Transverse colon (tissue), 4 donors: ENCODE data around the gene WBP11. TPM values are rescaled to one million over a fixed set of nuclear protein-coding genes. Genes with fewer than 3 reads are reported as not detected.

Experiments
- DNase-seq: peaks from one replicate; pipeline ENCODE4 v3.0.0-alpha.2; 2019
- H3K27ac ChIP-seq, 4 donors: fragments of 200-600 bp; sonication (generic); 2 replicates each; pipeline ENCODE4 v1.5.1; 2016 to 2018; ENCODE audit warnings: inconsistent platforms in 4 of 4
- H3K27me3 ChIP-seq: fragments of 200-600 bp; sonication (generic); 2 replicates; pipeline ENCODE4 v1.5.1; 2017; ENCODE audit warnings: inconsistent platforms
- H3K36me3 ChIP-seq, 4 donors: fragments of 200-600 bp; sonication (generic); 2 replicates each; pipeline ENCODE4 v1.5.1; 2017 to 2019; ENCODE audit warnings: inconsistent platforms in 4 of 4
- H3K4me1 ChIP-seq, 4 donors: fragments of 200-600 bp; sonication (generic); 2 replicates each; pipeline ENCODE4 v1.5.1; 2017 to 2020; ENCODE audit warnings: inconsistent platforms in 4 of 4
- H3K4me3 ChIP-seq, 4 donors: fragments of 200-600 bp; sonication (generic); 1 replicate in 1 of 4; 2 replicates in 3 of 4; pipeline versions ENCODE4 v1.5.1 to v1.6.1; 2017 to 2019; ENCODE audit warnings: inconsistent platforms in 4 of 4
- H3K9me3 ChIP-seq, 2 donors: fragments of 200-600 bp; sonication (generic); 2 replicates each; pipeline ENCODE4 v1.5.1; 2017 to 2019; ENCODE audit warnings: inconsistent platforms in 2 of 2
- CTCF ChIP-seq, 5 experiments: fragments of 200-600 bp in 3 of 5; fragments of 450-650 bp in 2 of 5; sonication (generic) in 3 of 5; IDR thresholded peaks; 1 replicate in 2 of 5; 2 replicates in 3 of 5; pipeline ENCODE4 v1.5.1; 2016 to 2017; ENCODE audit warnings: antibody characterized with exemption in 5 of 5, inconsistent platforms in 3 of 5, mild to moderate bottlenecking in 2 of 5, moderate library complexity in 1 of 5
- EP300 ChIP-seq: sonication (generic); formaldehyde crosslinking; IDR thresholded peaks from one replicate; pipeline ENCODE4 v1.6.1; 2017; ENCODE audit warnings: antibody characterized with exemption, low read depth
- POLR2A ChIP-seq: fragments of 450-650 bp; IDR thresholded peaks from one replicate; pipeline ENCODE4 v1.6.1; 2016; ENCODE audit warnings: antibody characterized with exemption, mild to moderate bottlenecking, moderate library complexity
- POLR2AphosphoS5 ChIP-seq, 3 donors: sonication (generic); formaldehyde crosslinking; IDR thresholded peaks; one replicate each; pipeline ENCODE4 v1.6.1; 2016; ENCODE audit warnings: antibody characterized with exemption in 3 of 3
- WGBS, 2 donors: methylation state at CpG; one replicate each; pipeline ENCODE4 v1.1.5; 2018; ENCODE audit warnings: low coverage in 1 of 2; 5-methylcytosine and 5-hydroxymethylcytosine counted together
- in situ Hi-C, 4 donors: fragments of 200-750 bp; cut with MboI; loops; one replicate each; pipeline versions ENCODE4 v1.15.0 to v1.15.1; 2017; ENCODE audit warnings: low sequenced_read_pairs in 3 of 4, low pct_ligation_motif_present in 1 of 4, low pct_unique_long_range_greater_than_20kb in 1 of 4
- intact Hi-C: fragments of 100-400 bp; cut with DNase I; formaldehyde crosslinking; loops from one replicate; pipeline ENCODE4 v1.15.1; 2023; ENCODE audit warnings: low total_unique reads
- total RNA-seq, 4 donors: library from RNA; depleted of rRNA; stranded (reverse); fragments of >200 nt; gene quantifications; one replicate each; pipeline ENCODE4 v1.1.0, GENCODE V29; 2016

WBP11 gene
- total RNA-seq, 4 donors from 2014 or later, result 7.4 to 19.4 (median 11.6) TPM

GRCh38 chr12:14774074-14774905 is 29.0 kb downstream of the WBP11 start:
- H3K36me3 ChIP-seq, result no peaks in the 10 kb centered on the region
- H3K27me3 ChIP-seq, result no peaks in the 10 kb centered on the region
- H3K9me3 ChIP-seq, result no peaks in the 10 kb centered on the region
- H3K4me3 ChIP-seq, result peak overlapping the region; percentile 65 to 83 (median 74)
- in situ Hi-C loops (no loop called here), intact Hi-C loops (no loop called here)
- TF ChIP-seq POLR2AphosphoS5 (IDR thresholded peaks at IDR 0.05) (peak; percentile 99 to 100 (median 100)), EP300 (no peak), CTCF (IDR thresholded peaks at IDR 0.05) (peak in 1 of 5 experiments; percentile 17), POLR2A (peak; percentile 100)
- peaks cover 0 to 36% (median 23%) of the 10 kb centered on the region in 4 donors for H3K4me1 ChIP-seq
- 0 to 2% methylated on average over 9 to 57 of the region's 67 CpGs for WGBS, 2 donors
- peak; percentile 97 for DNase-seq
- H3K27ac ChIP-seq, result peak overlapping the region; percentile 94 to 99 (median 96)

GRCh38 chr12:14773685-14774073 is 29.6 kb downstream of the WBP11 start:
- TF ChIP-seq CTCF (IDR thresholded peaks at IDR 0.05), result no peak
- TF ChIP-seq EP300, result no peak
- no peak for TF ChIP-seq POLR2A
- TF ChIP-seq POLR2AphosphoS5 (IDR thresholded peaks at IDR 0.05), result no peak
- WGBS, 2 donors, result 37 to 40% methylated on average over 2 to 16 of the region's 16 CpGs
- no peaks in the 10 kb centered on the region for H3K36me3 ChIP-seq
- intact Hi-C loops, result no loop called here
- peaks cover 0 to 42% (median 28%) of the 10 kb centered on the region in 4 donors for H3K4me1 ChIP-seq
- H3K4me3 ChIP-seq, result peak overlapping the region in 3 of 4 donors; percentile 65 to 83 (median 76)
- H3K27me3 ChIP-seq, result no peaks in the 10 kb centered on the region
- peak overlapping the region; percentile 94 to 99 (median 96) for H3K27ac ChIP-seq
- no peaks in the 10 kb centered on the region for H3K9me3 ChIP-seq
- in situ Hi-C loops, result no loop called here
- DNase-seq, result no peak

GRCh38 chr12:14772946-14773345 is 30.3 kb downstream of the WBP11 start:
- Histone ChIP-seq H3K4me1 (peaks cover 0 to 49% (median 32%) of the 10 kb centered on the region in 4 donors), H3K36me3 (no peaks in the 10 kb centered on the region), H3K27me3 (no peaks in the 10 kb centered on the region), H3K27ac (no peak overlapping the region), H3K9me3 (no peaks in the 10 kb centered on the region), H3K4me3 (no peak overlapping the region)
- no peak for TF ChIP-seq POLR2AphosphoS5 (IDR thresholded peaks at IDR 0.05)
- TF ChIP-seq POLR2A, result no peak
- TF ChIP-seq CTCF (IDR thresholded peaks at IDR 0.05), result no peak
- no peak for TF ChIP-seq EP300
- intact Hi-C loops (no loop called here), in situ Hi-C loops (no loop called here)
- WGBS, 2 donors, result 96 to 99% methylated on average over 5 of the region's 5 CpGs
- no peak for DNase-seq

- intact Hi-C loops, result no loop called here
- no peak for DNase-seq
- H3K36me3 ChIP-seq, result no peaks in the 10 kb centered on the region
- H3K9me3 ChIP-seq, result no peaks in the 10 kb centered on the region
- no peak for TF ChIP-seq POLR2A
- TF ChIP-seq CTCF (IDR thresholded peaks at IDR 0.05), result no peak
- no peak for TF ChIP-seq POLR2AphosphoS5 (IDR thresholded peaks at IDR 0.05)
- TF ChIP-seq EP300, result no peak
- peak overlapping the region in 3 of 4 donors; percentile 72 to 96 (median 82) for H3K4me3 ChIP-seq
- in situ Hi-C loops, result no loop called here
- 23 to 43% methylated on average over 4 to 6 of the region's 6 CpGs for WGBS, 2 donors
- H3K4me1 ChIP-seq, result peaks cover 0 to 43% (median 26%) of the 10 kb centered on the region in 4 donors
- no peaks in the 10 kb centered on the region for H3K27me3 ChIP-seq
- peak overlapping the region; percentile 95 to 99 (median 98) for H3K27ac ChIP-seq
Measured at GRCh38 chr12:14771651-14772137, 31.6 kb downstream of the WBP11 start.
